Activated CD4-positive, alpha-beta T cell treated with anti-CD3 and anti-CD28 coated beads for 36 hours (primary cell): ENCODE results near the gene ADI1. TPM values are rescaled to one million over a fixed set of nuclear protein-coding genes. Genes with fewer than 3 reads are reported as not detected.
"Not testable (repeated sequence)": the region's sequence is repeated elsewhere in the genome, so short reads cannot be mapped to it uniquely, and the experiment has no call there.

Experiments used
- ATAC-seq: fragments of 200-7000 bp; cut with Tn5 transposase; one replicate; pipeline ENCODE4 v1.10.0; 2021; ENCODE audit warnings: mild to moderate bottlenecking, moderate library complexity
- CTCF ChIA-PET: fragments of 350-600 bp; sonication (Branson Sonifier 250); formaldehyde crosslinking; loops from one replicate; lab custom pipeline; 2021; ENCODE audit warnings: antibody characterized with exemption; lab: Charles Lee
- POLR2A ChIA-PET: fragments of 350-600 bp; sonication (Branson Sonifier 250); formaldehyde crosslinking; loops from one replicate; lab custom pipeline; 2021; ENCODE audit warnings: antibody characterized with exemption, inconsistent platforms; lab: Charles Lee
- DNase-seq: peaks from one replicate; pipeline ENCODE4 v3.0.0-alpha.2; 2020
- H3K27ac Mint-ChIP-seq: one replicate; pipeline ENCODE4 v1.8.0; 2021; ENCODE audit warnings: mixed read lengths
- H3K27me3 Mint-ChIP-seq: one replicate; pipeline ENCODE4 v1.8.0; 2021; ENCODE audit warnings: mixed read lengths
- H3K36me3 Mint-ChIP-seq: one replicate; pipeline ENCODE4 v1.8.0; 2021; ENCODE audit warnings: low read depth, mixed read lengths
- H3K4me1 Mint-ChIP-seq: one replicate; pipeline ENCODE4 v1.8.0; 2021; ENCODE audit warnings: mixed read lengths
- H3K4me3 Mint-ChIP-seq: one replicate; pipeline ENCODE4 v1.8.0; 2021; ENCODE audit warnings: mild to moderate bottlenecking, moderate library complexity, mixed read lengths
- H3K9me3 Mint-ChIP-seq: one replicate; pipeline ENCODE4 v1.8.0; 2021; ENCODE audit warnings: low read depth, mixed read lengths
- intact Hi-C, 2 experiments: fragments of 100-400 bp; cut with DNase I in 1 of 2; cut with micrococcal nuclease in 1 of 2; formaldehyde crosslinking; loops; one replicate each; pipeline versions ENCODE4 v1.14.2 to v1.15.1; 2022 to 2024; cut with DNase I, micrococcal nuclease
- total RNA-seq, 2 experiments: library from RNA; stranded (reverse); gene quantifications; one replicate each; pipeline ENCODE4 v1.2.3, GENCODE V29; 2021

Gene ADI1
- total RNA-seq, 2 experiments from 2014 or later, result 32.3 to 33.3 TPM

DNA sequence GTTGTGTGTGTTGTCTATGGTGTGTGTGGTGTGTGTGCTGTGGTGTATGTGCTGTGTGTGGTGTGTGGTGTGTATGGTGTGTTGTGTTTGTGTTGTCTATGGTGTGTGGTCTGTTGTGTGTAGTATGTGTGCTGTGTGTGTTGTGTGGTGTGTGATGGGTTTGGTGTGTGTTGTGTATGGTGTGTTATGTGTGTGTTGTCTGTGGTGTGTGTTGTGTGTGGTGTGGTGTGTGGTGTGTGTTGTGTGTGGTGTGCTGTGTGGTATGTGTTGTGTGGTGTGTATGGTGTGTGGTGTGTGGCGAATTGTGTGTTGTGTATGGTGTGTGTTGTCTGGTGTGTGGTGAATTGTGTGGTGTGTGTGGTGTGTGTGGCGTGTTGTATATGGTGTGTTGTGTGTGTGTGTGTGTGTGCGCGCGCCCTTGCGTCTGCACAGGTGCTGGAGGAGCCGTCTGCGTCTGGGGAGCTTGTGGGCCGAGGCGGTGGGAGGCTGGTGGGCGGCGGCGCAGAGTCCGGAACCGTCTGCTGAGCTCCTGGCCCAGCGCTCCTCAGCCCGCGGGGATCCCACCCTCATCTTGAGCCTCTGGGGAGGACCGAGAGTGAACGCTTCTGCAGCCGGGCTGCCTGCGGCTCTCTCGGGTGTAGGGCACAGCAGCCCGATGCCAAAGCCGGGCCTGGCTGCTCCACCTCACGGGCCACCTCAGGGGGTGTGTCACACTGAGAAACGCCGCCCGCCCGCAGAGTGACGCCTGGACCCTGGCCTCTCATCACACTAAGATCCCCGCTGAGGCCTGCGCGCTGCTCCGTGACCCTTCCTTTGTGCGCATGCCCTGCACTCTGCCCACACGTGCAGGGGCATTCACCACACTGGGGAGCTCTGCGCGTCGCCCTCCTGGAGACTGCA, 8.8 kb upstream of the ADI1 start:
- CTCF ChIA-PET, result no interaction called here
- POLR2A ChIA-PET, result no interaction called here
- H3K4me3 Mint-ChIP-seq, result no peak overlapping the region

DNA sequence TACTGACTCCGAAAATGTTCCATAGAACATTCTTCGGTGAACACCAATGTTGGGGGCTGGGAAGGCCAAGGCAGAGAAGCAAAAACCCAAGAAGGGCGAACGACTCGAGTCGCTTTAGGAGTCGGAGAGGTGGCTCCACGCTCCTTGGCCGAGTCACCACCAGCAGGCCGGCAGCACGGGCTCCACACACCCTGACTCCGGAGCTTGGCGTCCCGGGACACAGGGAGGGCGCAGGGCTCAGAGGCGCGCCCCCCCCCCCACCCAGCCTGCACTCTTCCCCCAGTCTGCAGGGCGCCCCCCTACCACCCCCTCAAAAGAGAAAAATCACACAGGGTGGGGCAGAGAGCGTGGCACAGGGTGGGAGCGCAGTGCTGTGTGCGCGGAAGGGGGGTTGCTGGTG, 7.5 kb upstream of the ADI1 start:
- intact Hi-C loops, result no loop called here
- POLR2A ChIA-PET, result no interaction called here
- CTCF ChIA-PET, result no interaction called here
- no peak for DNase-seq
- H3K9me3 Mint-ChIP-seq, result no peaks in the 10 kb centered on the region
- no peak overlapping the region for H3K27ac Mint-ChIP-seq
- no peak for ATAC-seq
- H3K27me3 Mint-ChIP-seq, result no peaks in the 10 kb centered on the region
- no peaks in the 10 kb centered on the region for H3K36me3 Mint-ChIP-seq
- peaks cover 1% of the 10 kb centered on the region for H3K4me1 Mint-ChIP-seq
- no peak overlapping the region for H3K4me3 Mint-ChIP-seq

More for the DNA sequence above, 8.8 kb upstream of the ADI1 start:
- no peak overlapping the region for H3K27ac Mint-ChIP-seq
- no peaks in the 10 kb centered on the region for H3K4me1 Mint-ChIP-seq
- no peaks in the 10 kb centered on the region for H3K36me3 Mint-ChIP-seq
- no peak for ATAC-seq
- DNase-seq, result no peak
- intact Hi-C loops, result no loop called here
- no peaks in the 10 kb centered on the region for H3K27me3 Mint-ChIP-seq
- no peaks in the 10 kb centered on the region for H3K9me3 Mint-ChIP-seq

- intact Hi-C loops, result no loop called here
- ATAC-seq, result no peak
- ChIA-PET CTCF (no interaction called here), POLR2A (interaction anchor here (0.5 kb wide), 1 partner anchor 14 kb away, joined by 3 read pairs; no protein-coding TSS in a partner anchor)
- Mint-ChIP-seq H3K4me3 (no peak overlapping the region), H3K27ac (no peak overlapping the region), H3K27me3 (no peaks in the 10 kb centered on the region), H3K9me3 (no peaks in the 10 kb centered on the region), H3K4me1 (peaks cover 22% of the 10 kb centered on the region), H3K36me3 (peaks cover 2% of the 10 kb centered on the region)
- DNase-seq, result no peak
Observed at GRCh38 chr2:3523551-3524041, 4.3 kb upstream of the ADI1 start.

- ChIA-PET POLR2A (no interaction called here), CTCF (no interaction called here)
- Mint-ChIP-seq H3K4me1 (peaks cover 24% of the 10 kb centered on the region), H3K4me3 (no peak overlapping the region), H3K27me3 (no peaks in the 10 kb centered on the region), H3K36me3 (peaks cover 2% of the 10 kb centered on the region), H3K27ac (no peak overlapping the region), H3K9me3 (no peaks in the 10 kb centered on the region)
- intact Hi-C loops, result no loop called here
- no peak for DNase-seq
- ATAC-seq, result no peak
Observed at GRCh38 chr2:3522961-3523421, 3.7 kb upstream of the ADI1 start.

GRCh38 chr2:3520591-3520990, 1.3 kb upstream of the ADI1 start:
- peak overlapping the region; percentile 42 for H3K27ac Mint-ChIP-seq
- peaks cover 5% of the 10 kb centered on the region for H3K9me3 Mint-ChIP-seq
- no peak for ATAC-seq
- no peak for DNase-seq
- no peaks in the 10 kb centered on the region for H3K27me3 Mint-ChIP-seq
- H3K4me3 Mint-ChIP-seq, result peak overlapping the region; percentile 84
- intact Hi-C loops, result no loop called here
- H3K4me1 Mint-ChIP-seq, result peaks cover 31% of the 10 kb centered on the region
- CTCF ChIA-PET, result no interaction called here
- POLR2A ChIA-PET, result interaction anchor here (0.6 to 0.9 kb wide), 2 partner anchors 37 kb away, joined by 3 to 6 read pairs; partner anchors contain the start of gene RNASEH1
- H3K36me3 Mint-ChIP-seq, result peaks cover 16% of the 10 kb centered on the region

DNA sequence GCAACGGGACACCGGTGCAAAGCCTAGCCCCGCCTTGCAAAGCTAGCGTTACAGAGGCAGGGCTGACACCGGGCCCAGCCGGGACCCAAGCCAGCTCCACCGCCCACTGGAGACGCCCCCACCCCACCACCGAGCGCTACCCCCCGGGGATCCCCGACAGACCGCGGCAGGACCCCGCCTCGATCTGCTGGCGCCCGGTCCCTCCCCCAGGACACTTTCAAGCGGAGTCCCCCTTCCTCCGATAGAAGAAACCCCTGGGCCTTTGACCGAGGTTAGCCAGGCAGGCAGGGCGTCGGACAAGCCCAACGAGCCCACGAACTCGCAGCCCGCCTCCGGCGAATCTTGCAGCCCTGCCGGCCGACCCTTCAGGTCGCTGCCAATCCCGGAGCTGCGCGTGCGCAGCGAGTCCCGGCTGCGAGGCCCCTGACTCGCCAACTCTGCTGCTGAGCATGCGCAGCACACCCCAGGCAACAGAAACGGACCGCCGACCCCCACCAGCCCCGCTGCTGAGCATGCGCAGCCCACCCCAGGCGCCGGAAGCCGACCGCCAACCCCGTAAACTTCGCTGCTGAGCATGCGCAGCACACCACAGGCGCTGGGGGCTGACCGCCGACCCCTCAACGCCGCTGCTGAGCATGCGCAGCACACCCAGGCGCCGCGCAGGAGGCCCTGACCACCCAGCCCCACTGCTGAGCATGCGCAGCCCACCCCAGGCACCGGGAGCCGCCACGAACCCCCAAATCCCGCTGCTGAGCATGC, 656 bp downstream of the ADI1 start:
- peak; percentile 99 for DNase-seq
- Mint-ChIP-seq H3K27ac (peak overlapping the region; percentile 83), H3K4me3 (peak overlapping the region; percentile 84), H3K4me1 (peaks cover 38% of the 10 kb centered on the region), H3K9me3 (peaks cover 13% of the 10 kb centered on the region), H3K36me3 (peaks cover 32% of the 10 kb centered on the region), H3K27me3 (no peaks in the 10 kb centered on the region)
- ChIA-PET CTCF (interaction anchor here (1.5 kb wide), 1 partner anchor 133 kb away, joined by 3 read pairs; no protein-coding TSS in a partner anchor), POLR2A (interaction anchor here (0.9 to 1.0 kb wide), 2 partner anchors 40 to 133 kb away, joined by 5 read pairs; partner anchors contain the start of gene RNASEH1)
- intact Hi-C loops, result loop anchor here (1.0 to 5.0 kb wide), 7 partner anchors 40 to 906 kb away; partner anchors contain the start of genes EIPR1 (in 2 of the 2), RNASEH1 (in 2 of the 2) and RPS7 (in 2 of the 2)
- peak; percentile 83 for ATAC-seq

DNA sequence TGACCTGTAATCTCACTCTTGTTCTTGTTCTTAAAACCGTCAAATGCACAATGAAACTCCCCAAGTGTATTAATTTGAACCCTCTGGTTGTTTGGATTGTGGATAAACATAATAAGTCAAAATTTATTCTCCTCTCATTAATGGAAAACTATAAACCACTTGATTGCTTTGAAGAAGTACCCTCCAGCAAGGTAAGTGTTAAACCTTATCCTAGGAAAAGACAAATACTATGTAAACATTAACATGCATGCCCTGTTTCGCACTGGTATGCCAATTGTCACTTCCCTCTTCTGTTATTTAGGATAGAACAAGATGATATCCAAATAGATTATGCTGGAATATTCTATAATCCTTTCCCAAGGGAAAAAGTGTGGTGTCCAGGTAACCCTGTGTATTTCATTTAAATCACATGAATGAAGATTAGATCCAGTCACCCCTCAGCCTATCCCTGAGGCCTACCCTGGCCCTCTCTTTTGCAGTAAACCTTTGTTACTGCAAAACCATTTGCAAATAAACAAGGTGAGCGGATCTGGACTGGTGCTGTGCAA, 1.3 kb downstream of the ADI1 start:
- POLR2A ChIA-PET, result interaction anchor here (1.0 kb wide), 1 partner anchor 40 kb away, joined by 5 read pairs; the partner anchor contains the start of gene RNASEH1
- Mint-ChIP-seq H3K27me3 (no peaks in the 10 kb centered on the region), H3K4me1 (peaks cover 38% of the 10 kb centered on the region), H3K36me3 (peaks cover 37% of the 10 kb centered on the region), H3K27ac (peak overlapping the region; percentile 83), H3K4me3 (peak overlapping the region; percentile 84), H3K9me3 (peaks cover 13% of the 10 kb centered on the region)
- intact Hi-C loops, result loop anchor here (2.0 to 5.0 kb wide), 2 partner anchors 133 to 906 kb away; no protein-coding TSS in a partner anchor
- CTCF ChIA-PET, result interaction anchor here (1.5 kb wide), 1 partner anchor 134 kb away, joined by 3 read pairs; no protein-coding TSS in a partner anchor
- DNase-seq (no peak), ATAC-seq (no peak)

DNA sequence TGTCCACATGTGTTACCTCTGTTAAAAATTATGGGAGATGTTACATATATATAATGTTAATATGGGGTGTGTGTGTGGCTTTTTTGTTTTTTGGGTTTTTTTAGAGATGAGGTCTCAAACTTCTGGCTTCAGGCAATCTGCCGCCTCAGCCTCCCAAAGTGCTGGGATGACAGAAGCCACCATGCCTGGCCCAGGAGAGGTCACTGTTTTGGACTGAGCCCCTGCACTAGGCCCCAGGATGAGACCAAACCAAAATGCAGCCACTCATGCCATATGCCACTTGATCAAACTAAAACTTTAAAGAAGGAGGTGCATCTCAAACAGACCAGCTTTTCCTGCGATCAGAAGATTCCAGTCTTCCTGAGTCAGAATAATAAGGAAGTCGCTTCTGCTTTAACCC, 2.5 kb downstream of the ADI1 start:
- H3K36me3 Mint-ChIP-seq, result peaks cover 48% of the 10 kb centered on the region
- POLR2A ChIA-PET, result no interaction called here
- ATAC-seq (no peak), DNase-seq (no peak)
- H3K4me3 Mint-ChIP-seq, result no peak overlapping the region
- intact Hi-C loops, result loop anchor here in 1 of 2 experiments (5.0 kb wide), 1 partner anchor 905 kb away; no protein-coding TSS in a partner anchor
- no peak overlapping the region for H3K27ac Mint-ChIP-seq
- CTCF ChIA-PET, result interaction anchor here (1.2 kb wide), 1 partner anchor 62 kb away, joined by 3 read pairs; no protein-coding TSS in a partner anchor
- H3K4me1 Mint-ChIP-seq, result peaks cover 36% of the 10 kb centered on the region
- peaks cover 13% of the 10 kb centered on the region for H3K9me3 Mint-ChIP-seq
- no peaks in the 10 kb centered on the region for H3K27me3 Mint-ChIP-seq

DNA sequence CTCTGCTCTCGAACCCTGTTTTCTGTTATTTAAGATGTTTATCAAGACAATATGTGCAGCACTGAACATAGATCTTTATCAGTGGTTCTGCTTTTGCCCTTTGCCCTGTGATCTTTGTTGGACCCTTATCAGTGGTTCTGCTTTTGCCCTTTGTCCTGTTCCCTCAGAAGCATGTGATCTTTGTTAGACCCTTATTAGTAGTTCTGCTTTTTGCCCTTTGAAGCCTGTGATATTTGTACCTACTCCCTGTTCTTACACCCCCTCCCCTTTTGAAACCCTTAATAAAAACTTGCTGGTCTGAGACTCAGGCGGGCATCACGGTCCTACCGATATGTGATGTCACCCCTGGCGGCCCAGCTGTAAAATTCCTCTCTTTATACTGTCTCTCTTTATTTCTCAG, 3.9 kb downstream of the ADI1 start:
- ATAC-seq, POLR2A ChIA-PET: not testable (repeated sequence)
- peaks cover 59% of the 10 kb centered on the region for H3K36me3 Mint-ChIP-seq

GRCh38 chr2:3513026-3513810, 6.1 kb downstream of the ADI1 start:
- Mint-ChIP-seq H3K36me3 (peaks cover 77% of the 10 kb centered on the region), H3K27ac (no peak overlapping the region), H3K4me3 (no peak overlapping the region), H3K9me3 (peaks cover 21% of the 10 kb centered on the region), H3K4me1 (peaks cover 16% of the 10 kb centered on the region), H3K27me3 (no peaks in the 10 kb centered on the region)
- ATAC-seq (no peak), DNase-seq (no peak)
- CTCF ChIA-PET, result interaction anchor here (0.6 to 0.7 kb wide), 2 partner anchors 37 to 46 kb away, joined by 3 to 4 read pairs; no protein-coding TSS in a partner anchor
- POLR2A ChIA-PET, result no interaction called here
- intact Hi-C loops, result no loop called here

More for the DNA sequence above, 3.9 kb downstream of the ADI1 start:
- H3K4me3 Mint-ChIP-seq, DNase-seq, CTCF ChIA-PET, H3K27me3 Mint-ChIP-seq, H3K27ac Mint-ChIP-seq: not testable (repeated sequence)
- Mint-ChIP-seq H3K4me1 (peaks cover 23% of the 10 kb centered on the region), H3K9me3 (peaks cover 17% of the 10 kb centered on the region)
- intact Hi-C loops, result loop anchor here in 1 of 2 experiments (5.0 kb wide), 1 partner anchor 903 kb away; no protein-coding TSS in a partner anchor
